IPS-15b (cell line): ENCODE data around the gene PACRG.

Experiments used
- H3K27me3 ChIP-seq: one replicate; pipeline ENCODE4 v1.6.1; 2013; ENCODE audit warnings: low read length; ENCODE audit not compliant: control insufficient read depth, insufficient read depth
- H3K36me3 ChIP-seq: one replicate; pipeline ENCODE4 v1.6.1; 2013; ENCODE audit warnings: low read length; ENCODE audit not compliant: control insufficient read depth, insufficient read depth
- H3K4me1 ChIP-seq: one replicate; pipeline ENCODE4 v1.6.1; 2013; ENCODE audit warnings: mild to moderate bottlenecking, low read length; ENCODE audit not compliant: control insufficient read depth, insufficient read depth
- H3K4me3 ChIP-seq: one replicate; pipeline ENCODE4 v1.5.1; 2013; ENCODE audit warnings: low read depth, low read length
- H3K9ac ChIP-seq: one replicate; pipeline ENCODE4 v1.6.1; 2013; ENCODE audit warnings: low read depth, mild to moderate bottlenecking, low read length
- H3K9me3 ChIP-seq: one replicate; pipeline ENCODE4 v1.6.1; 2013; ENCODE audit warnings: mild to moderate bottlenecking, low read length; ENCODE audit not compliant: control insufficient read depth, insufficient read depth

PACRG gene

GRCh38 chr6:163026893-163027292, 299.1 kb downstream of the PACRG start:
- H3K36me3 ChIP-seq: no peaks in the 10 kb centered on the region
- no peak overlapping the region for H3K9ac ChIP-seq
- H3K9me3 ChIP-seq: no peaks in the 10 kb centered on the region
- no peak overlapping the region for H3K4me3 ChIP-seq
- H3K4me1 ChIP-seq: no peaks in the 10 kb centered on the region
- no peaks in the 10 kb centered on the region for H3K27me3 ChIP-seq

- Histone ChIP-seq H3K4me1 (no peaks in the 10 kb centered on the region), H3K9me3 (no peaks in the 10 kb centered on the region), H3K4me3 (no peak overlapping the region), H3K9ac (no peak overlapping the region), H3K36me3 (no peaks in the 10 kb centered on the region), H3K27me3 (no peaks in the 10 kb centered on the region)
Observed at GRCh38 chr6:163030980-163031379, 303.2 kb downstream of the PACRG start.

GRCh38 chr6:163031931-163032330, 304.2 kb downstream of the PACRG start:
- no peaks in the 10 kb centered on the region for H3K4me1 ChIP-seq
- no peak overlapping the region for H3K4me3 ChIP-seq
- no peak overlapping the region for H3K9ac ChIP-seq
- no peaks in the 10 kb centered on the region for H3K9me3 ChIP-seq
- H3K27me3 ChIP-seq: no peaks in the 10 kb centered on the region
- H3K36me3 ChIP-seq: no peaks in the 10 kb centered on the region

- no peaks in the 10 kb centered on the region for H3K27me3 ChIP-seq
- H3K9ac ChIP-seq: no peak overlapping the region
- no peaks in the 10 kb centered on the region for H3K9me3 ChIP-seq
- H3K36me3 ChIP-seq: no peaks in the 10 kb centered on the region
- no peaks in the 10 kb centered on the region for H3K4me1 ChIP-seq
- H3K4me3 ChIP-seq: no peak overlapping the region
Observed at GRCh38 chr6:163036160-163036645, 308.4 kb downstream of the PACRG start.

GRCh38 chr6:163038317-163038716, 310.5 kb downstream of the PACRG start:
- no peaks in the 10 kb centered on the region for H3K9me3 ChIP-seq
- no peaks in the 10 kb centered on the region for H3K36me3 ChIP-seq
- H3K4me3 ChIP-seq: no peak overlapping the region
- no peaks in the 10 kb centered on the region for H3K4me1 ChIP-seq
- no peaks in the 10 kb centered on the region for H3K27me3 ChIP-seq
- no peak overlapping the region for H3K9ac ChIP-seq

GRCh38 chr6:163048345-163048744, 320.6 kb downstream of the PACRG start:
- H3K27me3 ChIP-seq: no peaks in the 10 kb centered on the region
- H3K4me1 ChIP-seq: no peaks in the 10 kb centered on the region
- no peak overlapping the region for H3K9ac ChIP-seq
- no peaks in the 10 kb centered on the region for H3K36me3 ChIP-seq
- H3K9me3 ChIP-seq: no peaks in the 10 kb centered on the region
- no peak overlapping the region for H3K4me3 ChIP-seq

GRCh38 chr6:163053667-163054344, 326.0 kb downstream of the PACRG start:
- Histone ChIP-seq H3K4me3 (no peak overlapping the region), H3K27me3 (no peaks in the 10 kb centered on the region), H3K36me3 (no peaks in the 10 kb centered on the region), H3K9me3 (no peaks in the 10 kb centered on the region), H3K9ac (no peak overlapping the region), H3K4me1 (no peaks in the 10 kb centered on the region)

- Histone ChIP-seq H3K9ac (no peak overlapping the region), H3K9me3 (no peaks in the 10 kb centered on the region), H3K27me3 (no peaks in the 10 kb centered on the region), H3K4me1 (no peaks in the 10 kb centered on the region), H3K4me3 (no peak overlapping the region), H3K36me3 (no peaks in the 10 kb centered on the region)
Observed at GRCh38 chr6:163054641-163055040, 326.9 kb downstream of the PACRG start.

- H3K9me3 ChIP-seq: no peaks in the 10 kb centered on the region
- H3K36me3 ChIP-seq: no peaks in the 10 kb centered on the region
- no peaks in the 10 kb centered on the region for H3K27me3 ChIP-seq
- H3K9ac ChIP-seq: no peak overlapping the region
- H3K4me3 ChIP-seq: no peak overlapping the region
- H3K4me1 ChIP-seq: no peaks in the 10 kb centered on the region
Observed at GRCh38 chr6:163057260-163057659, 329.5 kb downstream of the PACRG start.

- H3K9me3 ChIP-seq: no peaks in the 10 kb centered on the region
- no peak overlapping the region for H3K9ac ChIP-seq
- no peak overlapping the region for H3K4me3 ChIP-seq
- no peaks in the 10 kb centered on the region for H3K27me3 ChIP-seq
- no peaks in the 10 kb centered on the region for H3K36me3 ChIP-seq
- H3K4me1 ChIP-seq: no peaks in the 10 kb centered on the region
Observed at GRCh38 chr6:163062790-163063189, 335.0 kb downstream of the PACRG start.

GRCh38 chr6:163063561-163063960, 335.8 kb downstream of the PACRG start:
- Histone ChIP-seq H3K9ac (no peak overlapping the region), H3K4me1 (no peaks in the 10 kb centered on the region), H3K27me3 (no peaks in the 10 kb centered on the region), H3K9me3 (no peaks in the 10 kb centered on the region), H3K4me3 (no peak overlapping the region), H3K36me3 (no peaks in the 10 kb centered on the region)

- Histone ChIP-seq H3K9me3 (no peaks in the 10 kb centered on the region), H3K27me3 (no peaks in the 10 kb centered on the region), H3K36me3 (no peaks in the 10 kb centered on the region), H3K9ac (no peak overlapping the region), H3K4me3 (no peak overlapping the region), H3K4me1 (no peaks in the 10 kb centered on the region)
Observed at GRCh38 chr6:163064397-163064796, 336.6 kb downstream of the PACRG start.
